ENCODE results near the gene IL4I1.
A peak's percentile ranks its signal among the peaks of the same experiment; 100 is the strongest.
"Not testable (repeated sequence)": the region's sequence is repeated elsewhere in the genome, so short reads cannot be mapped to it uniquely, and the experiment has no call there.

IL4I1 gene

DNA sequence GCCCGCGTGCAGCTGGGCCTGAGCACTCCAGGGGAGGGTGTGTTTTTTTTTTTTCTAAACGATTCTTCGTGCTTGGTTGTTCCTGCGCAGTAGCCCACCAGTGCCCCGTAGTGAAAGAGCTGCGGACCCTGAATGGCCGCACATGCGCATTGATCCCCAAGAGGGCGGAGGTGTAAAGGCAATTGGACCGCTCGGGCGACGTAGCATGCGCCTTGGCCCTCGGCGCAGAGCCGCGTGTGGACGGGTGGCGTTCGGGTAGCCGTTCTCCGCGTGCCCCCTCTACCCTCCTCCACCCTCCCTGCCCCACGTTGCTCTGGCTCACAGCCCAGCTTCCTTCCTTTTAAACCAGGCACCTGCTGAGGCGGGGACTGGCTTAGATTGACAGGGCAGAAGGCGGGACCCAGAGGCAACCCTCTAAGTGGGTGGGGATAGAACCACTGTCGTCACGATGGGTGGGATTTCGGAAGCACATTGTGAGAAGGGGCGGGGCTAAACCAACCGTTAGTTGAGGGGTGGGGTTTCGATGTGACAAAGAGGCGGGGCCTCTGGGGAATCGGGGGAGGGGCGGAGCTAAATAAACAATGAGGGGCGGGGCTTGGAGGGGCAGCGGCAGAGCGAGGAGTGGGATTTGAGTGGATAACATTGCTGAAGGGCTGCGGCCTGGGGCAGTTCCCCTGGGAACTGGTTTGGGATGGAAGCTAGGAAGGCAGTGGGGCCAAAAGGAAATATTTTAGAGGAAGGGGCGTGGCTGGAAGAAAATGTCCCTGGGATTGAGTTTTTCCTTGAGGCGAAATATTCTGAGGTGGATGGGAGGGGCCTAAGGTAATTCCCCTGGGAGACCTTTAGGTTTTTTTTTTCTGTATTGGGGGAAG lies 33.2 kb upstream of the IL4I1 start:
- Histone ChIP-seq H3K4me1 (ENCODE audit: insufficient read depth, low read length) (no peaks in the 10 kb centered on the region; the same call in 1 of the 2 replicates), H3K9ac (ENCODE audit: low read depth, low read length) (peak overlapping the region; percentile 93), H3K36me3 (ENCODE audit: insufficient read depth, low read length) (peaks cover 16% of the 10 kb centered on the region), H3K9me3 (ENCODE audit: control insufficient read depth, insufficient read depth, low read length) (no peaks in the 10 kb centered on the region)

DNA sequence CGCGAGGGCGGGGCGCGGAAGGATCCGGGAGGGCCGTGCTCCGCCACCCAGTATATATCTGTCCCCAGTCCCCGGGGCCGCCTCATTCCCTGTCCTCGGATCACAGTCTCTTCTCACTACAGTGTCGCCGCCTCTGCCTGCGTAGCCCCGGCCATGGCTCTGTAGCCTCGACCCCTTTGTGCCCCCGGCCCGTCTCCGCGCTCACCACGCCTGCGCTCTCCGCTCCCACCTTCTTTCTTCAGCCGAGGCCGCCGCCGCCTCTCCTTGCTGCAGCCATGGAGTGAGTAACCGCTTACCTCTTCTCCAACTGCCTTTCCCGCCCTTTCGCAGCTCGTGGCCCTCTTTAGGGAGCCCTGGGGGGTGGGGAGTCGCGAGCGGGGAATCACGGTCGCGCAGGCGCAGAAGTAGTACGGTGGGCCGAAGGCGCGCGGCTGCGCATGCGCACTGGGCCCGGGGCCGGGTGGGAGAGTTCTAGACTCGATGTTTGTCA lies 32.5 kb upstream of the IL4I1 start, which contains the start of the genes ATF5 and NUP62:
TSS of gene ATF5 (plus strand) at position 85 of the 490 bp plus-strand sequence. CDS start 1,646 bp downstream, outside the sequence.
TSS of gene NUP62 (minus strand) at position 384 of the 490 bp plus-strand sequence. CDS start 19,697 bp downstream, outside the sequence.
- no peaks in the 10 kb centered on the region; the same call in 1 of the 2 replicates for H3K4me1 ChIP-seq (ENCODE audit: insufficient read depth, low read length)
- no peaks in the 10 kb centered on the region for H3K9me3 ChIP-seq (ENCODE audit: control insufficient read depth, insufficient read depth, low read length)
- H3K36me3 ChIP-seq (ENCODE audit: insufficient read depth, low read length): peaks cover 16% of the 10 kb centered on the region
- peak within 1 kb of the TSS; percentile 93 for H3K9ac ChIP-seq (ENCODE audit: low read depth, low read length)

DNA sequence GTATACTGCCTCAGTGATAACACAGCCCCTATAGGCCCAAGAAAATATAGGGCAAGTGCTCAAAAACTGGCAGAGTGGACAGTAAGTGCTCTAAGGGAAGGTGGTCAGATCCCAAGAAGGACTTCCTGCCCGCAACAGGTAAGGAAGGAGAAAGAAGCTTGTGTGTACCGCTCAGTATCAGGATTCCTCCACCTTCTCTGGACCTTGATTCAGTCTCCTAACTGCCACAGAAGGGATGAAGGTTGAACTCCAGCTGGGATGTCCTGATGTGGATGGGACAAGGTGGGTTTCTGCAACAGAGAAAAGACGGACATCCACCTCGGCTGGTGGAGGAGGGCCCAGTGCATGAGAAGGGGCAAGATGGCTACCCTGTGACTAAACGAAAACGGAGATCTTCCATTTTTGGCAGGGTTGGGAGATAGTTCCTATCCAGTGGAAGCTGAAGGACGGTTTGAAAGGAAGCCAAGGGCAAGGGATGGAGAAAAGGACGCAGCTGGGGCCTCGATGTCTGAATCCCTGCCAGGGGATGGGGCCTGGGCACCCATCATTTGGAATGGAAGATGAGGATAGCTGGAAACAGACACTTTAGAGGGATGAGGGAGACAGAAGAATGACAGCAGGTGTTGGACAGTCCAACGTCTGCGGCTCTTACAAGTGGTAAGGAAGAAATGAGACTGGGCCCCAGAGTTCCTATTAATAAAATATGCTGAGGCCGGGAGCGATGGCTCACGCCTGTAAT lies 31.0 kb upstream of the IL4I1 start:
- no peak overlapping the region for H3K9ac ChIP-seq (ENCODE audit: low read depth, low read length)
- peaks cover 16% of the 10 kb centered on the region for H3K36me3 ChIP-seq (ENCODE audit: insufficient read depth, low read length)
- H3K9me3 ChIP-seq (ENCODE audit: control insufficient read depth, insufficient read depth, low read length): no peaks in the 10 kb centered on the region
- no peaks in the 10 kb centered on the region for H3K4me1 ChIP-seq (ENCODE audit: insufficient read depth, low read length)

DNA sequence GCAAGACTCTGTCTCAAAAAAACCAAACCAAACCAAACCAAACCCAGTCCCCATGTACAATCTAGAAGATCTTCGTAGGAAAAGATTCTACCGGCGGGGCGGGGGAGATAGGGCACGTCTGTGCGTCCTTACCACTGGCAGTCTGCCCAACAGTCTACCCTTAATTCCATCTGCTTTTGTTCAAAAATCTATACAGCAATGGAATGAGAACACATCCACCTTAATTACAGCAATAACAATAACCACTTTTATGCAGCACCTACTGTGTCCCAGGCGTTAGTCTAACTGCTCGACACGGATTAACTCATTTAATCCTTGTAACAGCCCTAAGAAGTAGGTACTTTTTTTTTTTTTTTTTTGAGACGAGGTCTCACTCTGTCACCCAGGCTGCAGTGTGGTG lies 29.8 kb upstream of the IL4I1 start:
- no peak overlapping the region for H3K9ac ChIP-seq (ENCODE audit: low read depth, low read length)
- H3K36me3 ChIP-seq (ENCODE audit: insufficient read depth, low read length): peaks cover 16% of the 10 kb centered on the region
- no peaks in the 10 kb centered on the region for H3K4me1 ChIP-seq (ENCODE audit: insufficient read depth, low read length)
- no peaks in the 10 kb centered on the region for H3K9me3 ChIP-seq (ENCODE audit: control insufficient read depth, insufficient read depth, low read length)

DNA sequence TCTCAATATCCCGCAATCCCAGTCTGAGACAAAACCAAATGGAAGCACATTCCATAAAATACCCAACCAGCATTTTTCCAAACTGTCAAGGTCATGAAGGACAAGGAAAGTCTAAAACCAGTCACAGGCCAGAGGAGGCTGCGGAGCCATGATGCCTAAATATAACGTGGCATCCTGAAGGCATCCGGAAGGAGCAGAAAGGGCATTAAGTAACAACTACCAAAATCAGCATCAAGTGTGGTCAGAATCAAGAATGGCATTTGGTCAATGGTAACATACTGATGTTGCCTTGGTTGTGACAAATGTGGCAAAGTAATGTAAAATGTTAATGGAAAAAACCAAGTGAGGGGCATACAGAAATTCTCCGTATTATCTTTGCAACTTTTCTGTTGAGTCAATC lies 28.8 kb upstream of the IL4I1 start:
- no peak overlapping the region for H3K9ac ChIP-seq (ENCODE audit: low read depth, low read length)
- no peaks in the 10 kb centered on the region for H3K4me1 ChIP-seq (ENCODE audit: insufficient read depth, low read length)
- no peaks in the 10 kb centered on the region for H3K9me3 ChIP-seq (ENCODE audit: control insufficient read depth, insufficient read depth, low read length)
- peaks cover 18% of the 10 kb centered on the region for H3K36me3 ChIP-seq (ENCODE audit: insufficient read depth, low read length)

DNA sequence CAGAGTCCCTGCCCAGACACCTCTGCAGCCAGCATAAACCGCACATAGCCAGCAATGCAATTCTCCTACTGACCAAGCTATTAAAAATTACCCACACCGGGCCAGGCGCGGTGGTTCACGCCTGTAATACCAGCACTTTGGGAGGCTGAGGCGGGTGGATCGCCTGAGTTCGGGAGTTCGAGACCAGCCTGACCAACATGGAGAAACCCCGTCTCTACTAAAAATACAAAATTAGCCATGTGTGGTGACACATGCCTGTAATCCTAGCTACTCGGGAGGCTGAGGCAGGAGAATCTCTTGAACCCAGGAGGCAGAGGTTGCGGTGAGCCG lies 28.2 kb upstream of the IL4I1 start:
- not testable (repeated sequence) for H3K9me3 ChIP-seq (ENCODE audit: control insufficient read depth, insufficient read depth, low read length); H3K4me1 ChIP-seq (ENCODE audit: insufficient read depth, low read length)
- peaks cover 19% of the 10 kb centered on the region for H3K36me3 ChIP-seq (ENCODE audit: insufficient read depth, low read length)
- H3K9ac ChIP-seq (ENCODE audit: low read depth, low read length): peak overlapping the region; percentile 14; the same call in 1 of the 2 replicates

DNA sequence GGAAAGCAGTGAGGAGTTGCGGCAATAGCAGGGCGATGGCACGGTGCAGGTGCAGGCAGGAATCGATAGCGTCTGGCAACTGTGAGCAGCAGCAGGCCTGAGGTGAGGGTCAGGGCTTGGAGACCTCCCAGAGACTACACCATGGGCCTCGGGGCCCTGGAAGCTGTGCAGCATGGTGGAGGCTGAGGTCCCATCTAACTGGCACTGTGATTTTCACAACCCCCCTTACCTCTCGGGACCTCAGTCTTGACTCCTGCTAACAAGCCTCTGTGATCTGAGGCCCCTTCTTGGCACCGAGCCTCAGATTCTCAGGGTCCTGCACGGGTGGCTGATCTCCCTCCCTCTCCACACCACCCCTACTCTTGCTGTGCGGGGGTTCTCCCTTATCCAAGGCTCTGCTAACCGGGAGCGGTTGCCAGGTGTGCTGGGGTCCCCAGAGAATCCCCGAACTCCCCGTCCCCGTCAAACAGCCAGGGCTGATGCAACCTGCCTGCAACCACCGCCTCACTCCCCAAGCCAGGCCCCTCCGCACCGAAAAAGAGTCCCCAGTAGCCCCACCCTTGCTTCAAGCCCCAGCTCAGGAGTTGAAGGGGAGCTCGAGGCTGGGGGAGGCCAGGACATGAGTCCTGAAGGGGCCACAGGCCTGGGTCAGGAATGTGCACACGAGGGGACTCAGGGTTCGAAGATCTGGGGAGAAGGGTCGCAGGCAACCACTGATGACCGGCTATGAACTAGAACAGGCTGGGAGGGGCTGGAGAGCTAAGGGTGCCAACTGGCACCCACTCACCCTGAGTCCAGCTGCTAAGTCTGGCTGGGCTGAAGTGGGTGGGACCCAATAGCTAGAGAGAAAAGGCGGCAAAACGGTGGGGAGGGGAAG lies 27.6 kb upstream of the IL4I1 start:
- Histone ChIP-seq H3K9me3 (ENCODE audit: control insufficient read depth, insufficient read depth, low read length) (no peaks in the 10 kb centered on the region), H3K4me1 (ENCODE audit: insufficient read depth, low read length) (no peaks in the 10 kb centered on the region), H3K9ac (ENCODE audit: low read depth, low read length) (peak overlapping the region; percentile 14; the same call in 1 of the 2 replicates), H3K36me3 (ENCODE audit: insufficient read depth, low read length) (peaks cover 19% of the 10 kb centered on the region)

DNA sequence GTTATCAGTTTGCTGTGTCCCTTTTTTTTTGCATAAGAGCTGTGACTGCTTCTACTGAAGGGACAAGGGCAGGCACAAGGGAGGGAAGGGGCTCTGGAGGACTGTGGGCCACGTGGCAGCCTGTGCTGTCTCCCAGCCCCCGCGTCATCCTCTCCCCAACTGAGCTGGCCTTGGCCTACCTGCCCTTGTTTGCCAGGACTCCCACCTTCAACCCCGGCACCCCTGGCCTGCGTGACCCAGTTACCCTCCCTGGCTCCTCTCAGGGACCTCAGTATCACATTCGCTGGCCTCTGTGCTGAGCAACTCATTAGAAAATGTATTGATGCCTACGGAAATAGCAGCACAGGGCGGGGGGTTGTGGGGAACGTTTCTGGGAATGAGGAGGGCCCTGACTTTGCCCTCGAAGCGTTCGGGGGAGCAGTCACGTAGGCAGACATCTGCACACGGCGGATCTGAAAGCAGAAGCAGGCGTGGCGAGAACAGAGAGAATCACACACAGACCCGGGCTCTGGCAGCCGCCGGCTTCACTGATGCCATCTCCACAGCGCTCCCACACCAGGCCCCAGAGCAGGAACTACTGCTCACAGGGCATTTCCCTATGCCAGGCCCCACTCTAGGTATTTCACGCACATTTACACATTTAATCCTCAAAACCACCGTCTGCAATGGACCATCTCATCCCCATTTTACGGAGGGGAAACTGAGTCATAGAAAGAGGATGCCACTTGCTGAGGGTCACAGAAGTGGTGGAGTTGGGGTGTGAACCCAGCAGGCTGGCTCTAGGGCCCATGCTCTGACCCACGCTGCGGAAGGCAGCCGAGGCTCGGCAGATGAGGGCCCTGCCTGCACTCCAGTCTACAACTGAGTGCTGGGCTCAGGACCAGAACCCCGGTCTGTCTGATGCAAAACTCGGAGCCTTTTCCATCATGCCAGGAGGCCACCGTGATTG lies 26.6 kb upstream of the IL4I1 start:
- Histone ChIP-seq H3K4me1 (ENCODE audit: insufficient read depth, low read length) (no peaks in the 10 kb centered on the region), H3K9me3 (ENCODE audit: control insufficient read depth, insufficient read depth, low read length) (no peaks in the 10 kb centered on the region)

DNA sequence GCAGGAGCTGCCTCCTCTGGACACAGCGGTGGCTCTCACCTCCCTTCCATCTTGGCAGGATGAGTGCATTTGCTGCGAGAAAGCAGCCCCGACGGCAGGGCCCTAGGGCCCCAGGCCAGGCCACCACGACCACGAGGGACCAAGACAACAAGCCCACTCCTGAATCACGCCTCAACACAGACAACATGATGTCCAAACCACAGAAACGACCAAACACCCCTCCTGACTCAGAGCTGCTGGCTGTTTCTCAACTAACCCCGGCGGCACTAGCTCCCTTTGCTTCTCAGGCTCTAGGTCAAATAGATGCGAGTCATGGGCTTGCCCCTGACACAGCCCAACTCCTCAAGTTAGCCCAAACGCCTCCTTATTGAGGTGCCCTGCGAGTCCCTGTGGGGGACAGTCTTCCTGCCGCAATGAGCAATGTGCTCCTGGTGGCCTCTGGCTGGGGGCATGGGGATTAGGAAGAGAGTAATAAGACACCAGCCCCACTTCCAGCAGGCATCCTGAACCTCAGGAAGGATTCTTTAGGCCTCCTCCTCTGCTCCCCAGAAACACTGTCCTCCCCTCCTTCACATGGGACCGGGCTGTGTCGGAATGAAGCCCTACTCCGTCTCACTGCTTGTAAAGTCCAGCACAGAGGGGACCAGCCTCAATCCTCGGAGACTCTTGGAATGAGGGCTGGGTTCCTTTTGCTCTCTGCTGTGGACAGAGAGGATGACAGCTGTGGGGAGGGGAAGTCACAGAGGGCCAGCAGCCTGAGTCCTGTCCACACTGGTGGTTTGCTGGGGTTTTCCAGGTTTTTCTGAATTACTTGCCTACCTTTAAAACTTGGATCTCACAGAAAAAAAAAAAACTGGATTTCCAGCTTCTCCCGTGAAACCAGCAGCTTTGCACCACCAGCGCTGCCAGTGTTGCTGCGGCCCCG lies 25.4 kb upstream of the IL4I1 start:
- Histone ChIP-seq H3K9ac (ENCODE audit: low read depth, low read length) (no peak overlapping the region), H3K36me3 (ENCODE audit: insufficient read depth, low read length) (peaks cover 16% of the 10 kb centered on the region), H3K9me3 (ENCODE audit: control insufficient read depth, insufficient read depth, low read length) (no peaks in the 10 kb centered on the region), H3K4me1 (ENCODE audit: insufficient read depth, low read length) (peaks cover 4% of the 10 kb centered on the region; the same call in 1 of the 2 replicates)

More for the DNA sequence above, 26.6 kb upstream of the IL4I1 start:
- Histone ChIP-seq H3K9ac (ENCODE audit: low read depth, low read length) (no peak overlapping the region), H3K36me3 (ENCODE audit: insufficient read depth, low read length) (peaks cover 19% of the 10 kb centered on the region)

DNA sequence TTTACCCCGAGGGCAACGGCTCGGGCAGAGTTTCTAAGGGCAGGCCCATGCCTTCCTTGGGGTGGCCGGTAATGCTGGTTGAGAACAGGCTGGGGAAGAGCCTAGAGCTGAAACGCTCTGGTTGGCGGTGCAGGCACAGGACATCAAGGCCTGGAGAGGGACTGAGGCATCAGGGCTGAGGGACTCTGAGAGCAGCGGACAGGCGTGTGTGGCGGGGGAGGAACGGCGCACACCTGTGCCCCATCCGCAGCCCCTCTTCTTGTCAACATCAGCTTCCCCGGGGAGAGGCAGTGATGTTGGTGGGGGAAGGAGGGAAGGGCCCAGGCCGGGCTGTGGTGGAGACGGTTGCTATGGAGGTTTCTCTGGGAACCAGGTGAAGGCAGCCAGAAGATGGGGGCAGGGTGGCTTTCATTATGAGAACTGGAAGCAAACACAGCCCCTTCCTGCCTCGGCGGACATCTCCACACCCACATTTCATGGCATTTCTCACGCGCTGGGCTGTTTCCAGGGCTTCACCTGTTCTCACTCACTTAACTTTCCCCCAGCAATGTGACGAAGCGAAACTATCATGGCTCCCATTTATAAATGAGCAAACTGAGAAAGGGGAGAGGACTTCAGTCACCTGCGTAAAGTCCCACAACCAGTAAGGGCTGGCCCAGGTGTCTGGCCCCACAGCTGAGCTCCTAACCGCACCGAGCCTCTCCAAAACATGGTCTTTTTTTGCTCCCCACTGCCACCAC lies 24.1 kb upstream of the IL4I1 start:
- Histone ChIP-seq H3K4me1 (ENCODE audit: insufficient read depth, low read length) (peaks cover 7% of the 10 kb centered on the region; the same call in 1 of the 2 replicates), H3K9ac (ENCODE audit: low read depth, low read length) (no peak overlapping the region), H3K36me3 (ENCODE audit: insufficient read depth, low read length) (peaks cover 8% of the 10 kb centered on the region; the same call in 1 of the 2 replicates), H3K9me3 (ENCODE audit: control insufficient read depth, insufficient read depth, low read length) (no peaks in the 10 kb centered on the region)

DNA sequence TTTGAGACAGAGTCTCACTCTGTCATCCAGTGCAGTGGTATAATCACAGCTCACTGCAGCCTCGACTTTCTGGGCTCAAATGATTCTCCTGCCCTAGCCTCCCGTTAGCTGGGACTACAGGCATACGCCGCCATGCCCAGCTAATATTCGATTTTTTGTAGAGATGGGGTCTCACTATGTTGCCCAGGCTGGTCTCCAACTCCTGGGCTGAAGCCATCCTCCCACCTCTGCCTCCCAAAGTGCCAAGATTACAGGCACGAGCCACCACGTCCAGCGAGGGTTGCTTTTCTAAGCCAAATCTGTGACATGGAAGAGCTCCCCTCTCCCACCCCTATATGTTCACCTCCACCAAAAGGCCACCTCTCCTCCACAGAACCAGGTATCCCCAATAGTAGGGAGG lies 21.4 kb upstream of the IL4I1 start:
- Histone ChIP-seq H3K36me3 (ENCODE audit: insufficient read depth, low read length) (peaks cover 10% of the 10 kb centered on the region), H3K9me3 (ENCODE audit: control insufficient read depth, insufficient read depth, low read length) (no peaks in the 10 kb centered on the region), H3K4me1 (ENCODE audit: insufficient read depth, low read length) (peaks cover 7% of the 10 kb centered on the region; the same call in 1 of the 2 replicates), H3K9ac (ENCODE audit: low read depth, low read length) (no peak overlapping the region)

Measured in ES-I3 (cell line).